ENCODE measurements around the gene ZYG11A. TPM values are rescaled to one million over a fixed set of nuclear protein-coding genes. Genes with fewer than 3 reads are reported as not detected.

ZYG11A gene
- total and polyA plus RNA-seq, 2 of the 13 experiments (the other 11 are each of a cell fraction or from before 2014, with no cell fraction given): not detected

DNA sequence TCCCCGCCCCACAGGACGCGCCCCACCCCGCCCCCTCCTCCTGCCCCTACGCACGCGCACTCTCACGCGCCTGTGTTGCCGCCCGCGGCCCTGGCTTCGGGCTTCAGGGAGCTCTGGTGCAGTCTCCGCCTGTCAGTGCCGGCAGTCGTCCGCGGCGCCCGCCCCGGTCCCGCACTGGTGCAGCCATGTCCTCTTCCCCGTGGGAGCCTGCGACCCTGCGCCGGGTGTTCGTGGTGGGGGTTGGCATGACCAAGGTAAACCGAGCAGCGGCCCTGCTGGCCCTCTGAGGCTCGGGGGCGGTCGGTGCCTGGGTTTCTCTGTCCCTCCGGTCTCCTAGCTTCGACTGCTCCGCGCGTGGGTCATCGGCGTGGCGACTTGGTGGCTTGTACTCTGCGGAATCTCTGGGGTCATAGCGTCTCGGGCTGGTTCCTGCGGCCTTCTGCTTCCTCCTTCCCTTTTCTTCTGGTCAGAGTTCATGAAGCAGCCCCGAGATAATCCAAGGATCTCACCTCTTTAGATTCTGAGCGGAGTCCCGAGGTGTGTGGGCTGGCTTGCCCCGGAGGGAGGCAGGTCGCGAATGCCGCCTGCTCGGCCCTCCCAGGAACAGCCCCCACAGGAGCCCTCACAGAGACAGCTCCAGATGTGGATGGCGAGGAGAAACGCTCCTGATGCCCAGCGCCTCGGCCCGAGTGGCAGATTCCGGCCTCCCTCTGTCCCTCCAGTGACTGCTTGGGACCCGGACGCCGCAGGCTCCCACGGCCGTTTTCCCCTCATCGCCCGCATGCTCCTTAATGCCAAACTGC lies 84.9 kb downstream of the ZYG11A start, which contains the start of gene SCP2 (continued):
- TF ChIP-seq, protein P1, sequence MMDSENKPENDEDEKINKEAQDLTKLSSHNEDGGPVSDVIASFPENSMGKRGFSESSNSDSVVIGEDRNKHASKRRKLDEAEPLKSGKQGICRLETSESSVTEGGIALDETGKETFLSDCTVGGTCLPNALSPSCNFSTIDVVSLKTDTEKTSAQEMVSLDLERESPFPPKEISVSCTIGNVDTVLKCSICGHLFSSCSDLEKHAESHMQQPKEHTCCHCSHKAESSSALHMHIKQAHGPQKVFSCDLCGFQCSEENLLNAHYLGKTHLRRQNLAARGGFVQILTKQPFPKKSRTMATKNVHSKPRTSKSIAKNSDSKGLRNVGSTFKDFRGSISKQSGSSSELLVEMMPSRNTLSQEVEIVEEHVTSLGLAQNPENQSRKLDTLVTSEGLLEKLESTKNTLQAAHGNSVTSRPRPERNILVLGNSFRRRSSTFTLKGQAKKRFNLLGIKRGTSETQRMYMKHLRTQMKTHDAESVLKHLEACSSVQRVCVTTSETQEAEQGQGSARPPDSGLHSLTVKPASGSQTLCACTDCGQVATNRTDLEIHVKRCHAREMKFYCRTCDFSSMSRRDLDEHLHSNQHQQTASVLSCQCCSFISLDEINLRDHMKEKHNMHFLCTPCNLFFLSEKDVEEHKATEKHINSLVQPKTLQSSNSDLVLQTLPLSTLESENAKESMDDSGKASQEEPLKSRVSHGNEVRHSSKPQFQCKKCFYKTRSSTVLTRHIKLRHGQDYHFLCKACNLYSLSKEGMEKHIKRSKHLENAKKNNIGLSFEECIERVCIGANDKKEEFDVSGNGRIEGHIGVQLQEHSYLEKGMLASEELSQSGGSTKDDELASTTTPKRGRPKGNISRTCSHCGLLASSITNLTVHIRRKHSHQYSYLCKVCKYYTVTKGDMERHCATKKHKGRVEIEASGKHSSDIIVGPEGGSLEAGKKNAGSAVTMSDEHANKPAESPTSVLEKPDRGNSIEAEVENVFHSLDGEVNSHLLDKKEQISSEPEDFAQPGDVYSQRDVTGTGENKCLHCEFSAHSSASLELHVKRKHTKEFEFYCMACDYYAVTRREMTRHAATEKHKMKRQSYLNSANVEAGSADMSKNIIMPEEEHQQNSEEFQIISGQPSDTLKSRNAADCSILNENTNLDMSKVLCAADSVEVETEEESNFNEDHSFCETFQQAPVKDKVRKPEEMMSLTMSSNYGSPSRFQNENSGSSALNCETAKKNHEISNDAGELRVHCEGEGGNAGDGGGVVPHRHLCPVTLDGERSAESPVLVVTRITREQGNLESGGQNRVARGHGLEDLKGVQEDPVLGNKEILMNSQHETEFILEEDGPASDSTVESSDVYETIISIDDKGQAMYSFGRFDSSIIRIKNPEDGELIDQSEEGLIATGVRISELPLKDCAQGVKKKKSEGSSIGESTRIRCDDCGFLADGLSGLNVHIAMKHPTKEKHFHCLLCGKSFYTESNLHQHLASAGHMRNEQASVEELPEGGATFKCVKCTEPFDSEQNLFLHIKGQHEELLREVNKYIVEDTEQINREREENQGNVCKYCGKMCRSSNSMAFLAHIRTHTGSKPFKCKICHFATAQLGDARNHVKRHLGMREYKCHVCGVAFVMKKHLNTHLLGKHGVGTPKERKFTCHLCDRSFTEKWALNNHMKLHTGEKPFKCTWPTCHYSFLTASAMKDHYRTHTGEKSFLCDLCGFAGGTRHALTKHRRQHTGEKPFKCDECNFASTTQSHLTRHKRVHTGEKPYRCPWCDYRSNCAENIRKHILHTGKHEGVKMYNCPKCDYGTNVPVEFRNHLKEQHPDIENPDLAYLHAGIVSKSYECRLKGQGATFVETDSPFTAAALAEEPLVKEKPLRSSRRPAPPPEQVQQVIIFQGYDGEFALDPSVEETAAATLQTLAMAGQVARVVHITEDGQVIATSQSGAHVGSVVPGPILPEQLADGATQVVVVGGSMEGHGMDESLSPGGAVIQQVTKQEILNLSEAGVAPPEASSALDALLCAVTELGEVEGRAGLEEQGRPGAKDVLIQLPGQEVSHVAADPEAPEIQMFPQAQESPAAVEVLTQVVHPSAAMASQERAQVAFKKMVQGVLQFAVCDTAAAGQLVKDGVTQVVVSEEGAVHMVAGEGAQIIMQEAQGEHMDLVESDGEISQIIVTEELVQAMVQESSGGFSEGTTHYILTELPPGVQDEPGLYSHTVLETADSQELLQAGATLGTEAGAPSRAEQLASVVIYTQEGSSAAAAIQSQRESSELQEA (CRISPR knock-in tag; IDR thresholded peaks at IDR 0.05; ENCODE audit: not compliant biosample characterization): no peak
- TF ChIP-seq SNRNP70 (IDR thresholded peaks at IDR 0.05; ENCODE audit: low read depth, low read length): no peak
- no peak for TF ChIP-seq ZNF296 (CRISPR knock-in tag; conservative IDR thresholded peaks at IDR 0.05)
- peak; percentile 19; the same call in 1 of the 2 replicates for TF ChIP-seq ZNF350 (CRISPR knock-in tag; IDR thresholded peaks at IDR 0.05; ENCODE audit: borderline replicate concordance, low read depth)
- TF ChIP-seq, protein P2, sequence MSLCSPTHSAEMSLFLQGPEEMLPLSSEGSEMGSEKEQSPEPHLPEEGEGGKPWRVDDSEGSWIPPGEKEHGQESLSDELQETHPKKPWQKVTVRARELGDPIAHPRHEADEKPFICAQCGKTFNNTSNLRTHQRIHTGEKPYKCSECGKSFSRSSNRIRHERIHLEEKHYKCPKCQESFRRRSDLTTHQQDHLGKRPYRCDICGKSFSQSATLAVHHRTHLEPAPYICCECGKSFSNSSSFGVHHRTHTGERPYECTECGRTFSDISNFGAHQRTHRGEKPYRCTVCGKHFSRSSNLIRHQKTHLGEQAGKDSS (CRISPR knock-in tag; IDR thresholded peaks at IDR 0.05; ENCODE audit: borderline replicate concordance, low read depth): no peak
- TF ChIP-seq ZBTB3 (CRISPR knock-in tag; IDR thresholded peaks at IDR 0.05; ENCODE audit: borderline replicate concordance, low read depth): no peak
- TF ChIP-seq ZNF772 (CRISPR knock-in tag; IDR thresholded peaks at IDR 0.05): no peak; the same call in 1 of the 2 replicates
- TF ChIP-seq MLLT10 (CRISPR knock-in tag; IDR thresholded peaks at IDR 0.05): no peak
- TF ChIP-seq RFXANK (CRISPR knock-in tag; IDR thresholded peaks at IDR 0.05): no peak
- TF ChIP-seq HMGA1 (CRISPR knock-in tag; conservative IDR thresholded peaks at IDR 0.05): no peak
- no peak for TF ChIP-seq HES4 (CRISPR knock-in tag; IDR thresholded peaks at IDR 0.05; ENCODE audit: borderline replicate concordance)
- TF ChIP-seq, protein P3, sequence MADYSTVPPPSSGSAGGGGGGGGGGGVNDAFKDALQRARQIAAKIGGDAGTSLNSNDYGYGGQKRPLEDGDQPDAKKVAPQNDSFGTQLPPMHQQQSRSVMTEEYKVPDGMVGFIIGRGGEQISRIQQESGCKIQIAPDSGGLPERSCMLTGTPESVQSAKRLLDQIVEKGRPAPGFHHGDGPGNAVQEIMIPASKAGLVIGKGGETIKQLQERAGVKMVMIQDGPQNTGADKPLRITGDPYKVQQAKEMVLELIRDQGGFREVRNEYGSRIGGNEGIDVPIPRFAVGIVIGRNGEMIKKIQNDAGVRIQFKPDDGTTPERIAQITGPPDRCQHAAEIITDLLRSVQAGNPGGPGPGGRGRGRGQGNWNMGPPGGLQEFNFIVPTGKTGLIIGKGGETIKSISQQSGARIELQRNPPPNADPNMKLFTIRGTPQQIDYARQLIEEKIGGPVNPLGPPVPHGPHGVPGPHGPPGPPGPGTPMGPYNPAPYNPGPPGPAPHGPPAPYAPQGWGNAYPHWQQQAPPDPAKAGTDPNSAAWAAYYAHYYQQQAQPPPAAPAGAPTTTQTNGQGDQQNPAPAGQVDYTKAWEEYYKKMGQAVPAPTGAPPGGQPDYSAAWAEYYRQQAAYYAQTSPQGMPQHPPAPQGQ (CRISPR knock-in tag; IDR thresholded peaks at IDR 0.05; ENCODE audit: borderline replicate concordance): no peak
- TF ChIP-seq ZFP36 (IDR thresholded peaks at IDR 0.05; ENCODE audit: borderline replicate concordance, low read depth, low read length, partially characterized antibody): no peak
- TF ChIP-seq CEBPB (IDR thresholded peaks at IDR 0.05; ENCODE audit: borderline replicate concordance, low read depth, low read length): no peak
- TF ChIP-seq MYC (CRISPR knock-in tag; IDR thresholded peaks at IDR 0.05; ENCODE audit: borderline replicate concordance): no peak
- 0 out of 2 replicates have a peak, but pooled peaks have one; percentile 27 for TF ChIP-seq ZNF558 (CRISPR knock-in tag; IDR thresholded peaks at IDR 0.05; ENCODE audit: borderline replicate concordance)

Measured in HepG2 (cell line).